NCI-H2196 treated with DMSO at 0.1 percent for 48 hours (cell line): ENCODE measurements around the gene MINDY4.

Source experiments
- DNase-seq: peaks from one replicate; lab custom pipeline; 2025; ENCODE audit not compliant: unreplicated experiment; lab: John Stamatoyannopoulos, UW

Gene MINDY4

GRCh38 chr7:30897770-30898169 lies 126.6 kb downstream of the MINDY4 start:
- no peak for DNase-seq

- DNase-seq = no peak
Observed at GRCh38 chr7:30898411-30898810, 127.2 kb downstream of the MINDY4 start.

- no peak for DNase-seq
Observed at GRCh38 chr7:30899066-30899465, 127.8 kb downstream of the MINDY4 start.

- no peak for DNase-seq
Observed at GRCh38 chr7:30899630-30900029, 128.4 kb downstream of the MINDY4 start.

- DNase-seq = no peak
Observed at GRCh38 chr7:30900053-30900452, 128.8 kb downstream of the MINDY4 start.

GRCh38 chr7:30900803-30901362 lies 129.7 kb downstream of the MINDY4 start:
- no peak for DNase-seq

GRCh38 chr7:30901856-30902255 lies 130.6 kb downstream of the MINDY4 start:
- no peak for DNase-seq

- no peak for DNase-seq
Observed at GRCh38 chr7:30902466-30902865, 131.2 kb downstream of the MINDY4 start.

GRCh38 chr7:30903146-30903545 lies 131.9 kb downstream of the MINDY4 start:
- no peak for DNase-seq

- no peak for DNase-seq
Observed at GRCh38 chr7:30904561-30904960, 133.3 kb downstream of the MINDY4 start.

GRCh38 chr7:30905078-30906012 lies 134.1 kb downstream of the MINDY4 start:
- no peak for DNase-seq

- no peak for DNase-seq
Observed at GRCh38 chr7:30906014-30906413, 134.8 kb downstream of the MINDY4 start.

- no peak for DNase-seq
Observed at GRCh38 chr7:30906515-30907240, 135.5 kb downstream of the MINDY4 start.

- DNase-seq = no peak
Observed at GRCh38 chr7:30907527-30908267, 136.5 kb downstream of the MINDY4 start.

GRCh38 chr7:30908681-30909080 lies 137.5 kb downstream of the MINDY4 start:
- DNase-seq = no peak

GRCh38 chr7:30909431-30909830 lies 138.2 kb downstream of the MINDY4 start:
- no peak for DNase-seq

GRCh38 chr7:30910411-30911073 lies 139.3 kb downstream of the MINDY4 start:
- no peak for DNase-seq

- no peak for DNase-seq
Observed at GRCh38 chr7:30911133-30911532, 139.9 kb downstream of the MINDY4 start.

GRCh38 chr7:30911561-30911969 lies 140.3 kb downstream of the MINDY4 start, which contains the start of gene AQP1:
AQP1 (plus strand) TSS chr7:30911853; CDS start chr7:30911910, 57 bp downstream.
- DNase-seq = no peak

- DNase-seq = no peak
Observed at GRCh38 chr7:30912021-30912730, 141.0 kb downstream of the MINDY4 start.
